GM19468 (cell line): ENCODE results near the gene HTR5A.

Experiments used
- ATAC-seq: cut with Tn5 transposase; IDR thresholded peaks from one replicate; pipeline ENCODE4 v1.9.1; 2021; ENCODE audit warnings: mild to moderate bottlenecking, moderate library complexity, moderate number of reproducible peaks; ENCODE audit not compliant: unreplicated experiment; ENCODE audit errors: extremely low read depth

The HTR5A gene

DNA sequence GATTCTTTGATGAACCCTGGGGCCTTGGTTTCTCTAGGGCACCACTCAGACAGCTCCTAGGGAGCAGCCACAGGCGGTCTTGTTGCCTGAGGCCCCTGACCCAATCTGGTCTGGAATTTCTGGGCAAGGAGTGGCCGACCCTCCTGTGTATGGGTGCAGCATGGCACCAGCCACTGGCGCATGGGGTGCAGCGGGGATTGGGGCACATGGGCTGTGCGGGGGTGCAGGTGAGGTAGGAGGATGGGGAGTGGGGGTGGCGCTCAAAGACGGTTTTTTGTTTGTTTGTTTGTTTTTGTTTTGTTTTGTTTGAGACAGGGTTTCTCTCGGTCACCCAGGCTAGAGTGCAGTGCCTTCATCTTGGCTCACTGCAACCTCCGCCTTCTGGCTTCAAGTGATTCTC lies 62.3 kb downstream of the HTR5A start:
- no peak for ATAC-seq

DNA sequence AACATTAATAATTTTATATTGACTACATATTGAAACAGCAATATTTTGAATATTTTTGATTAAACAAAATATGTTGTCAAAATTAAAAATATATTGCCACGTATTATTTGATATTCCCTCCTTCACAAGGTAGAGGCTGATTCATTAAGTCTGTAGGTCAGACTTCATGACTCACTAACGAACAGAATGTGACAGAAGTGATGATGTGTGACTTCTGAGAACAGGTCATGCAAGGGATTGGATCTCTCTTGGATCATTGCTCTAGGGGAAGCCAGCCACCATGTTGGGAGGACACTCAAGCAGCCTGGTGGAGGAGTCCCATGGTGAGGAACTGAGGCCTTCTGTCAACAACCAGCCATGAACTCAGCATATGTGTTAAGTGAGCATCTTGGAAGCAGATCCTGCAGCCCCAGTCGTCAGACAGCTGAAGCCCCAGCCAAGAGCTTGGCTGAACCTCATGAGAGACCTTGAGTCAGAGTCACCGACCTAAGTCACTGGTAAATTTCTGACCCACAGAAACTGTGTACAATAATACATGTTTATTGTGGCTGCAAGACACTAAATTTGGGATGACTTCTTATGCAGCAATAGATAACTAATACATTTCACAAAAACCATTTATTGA lies 66.6 kb downstream of the HTR5A start:
- no peak for ATAC-seq
